Neuronal stem cell (in vitro differentiated cells): ENCODE results near the gene PMAIP1.

Source experiments
- DNase-seq: peaks from one replicate; pipeline ENCODE4 v3.0.0-alpha.2; 2013; ENCODE audit warnings: low spot score
- H2AFZ ChIP-seq: one replicate; pipeline ENCODE4 v1.6.1; 2013; ENCODE audit warnings: mild to moderate bottlenecking, low read length, inconsistent platforms
- H2AK5ac ChIP-seq: 2 replicates; pipeline ENCODE4 v1.6.1; 2013; ENCODE audit warnings: low read depth, mild to moderate bottlenecking, inconsistent platforms, low read length, moderate library complexity, mixed read lengths
- H2BK120ac ChIP-seq: 2 replicates; pipeline ENCODE4 v1.6.1; 2013; ENCODE audit warnings: low read depth, mild to moderate bottlenecking, inconsistent platforms, low read length, moderate library complexity, mixed read lengths
- H2BK12ac ChIP-seq: one replicate; pipeline ENCODE4 v1.6.1; 2013; ENCODE audit warnings: low read length, inconsistent platforms
- H2BK15ac ChIP-seq: 2 replicates; pipeline ENCODE4 v1.6.1; 2013; ENCODE audit warnings: mild to moderate bottlenecking, low read length, inconsistent platforms, mixed read lengths
- H2BK5ac ChIP-seq: one replicate; pipeline ENCODE4 v1.6.1; 2013; ENCODE audit warnings: inconsistent platforms, mild to moderate bottlenecking, low read length, moderate library complexity
- H3K14ac ChIP-seq: one replicate; pipeline ENCODE4 v1.6.1; 2013; ENCODE audit warnings: low read length, inconsistent platforms
- H3K18ac ChIP-seq: 2 replicates; pipeline ENCODE4 v1.6.1; 2013; ENCODE audit warnings: low read length, inconsistent platforms
- H3K23ac ChIP-seq: 2 replicates; pipeline ENCODE4 v1.6.1; 2013; ENCODE audit warnings: low read depth, mild to moderate bottlenecking, mixed read lengths, low read length, inconsistent platforms; ENCODE audit not compliant: poor library complexity
- H3K27ac ChIP-seq: replicated peaks from 3 replicates; pipeline ENCODE4 v1.5.1; 2013; ENCODE audit warnings: low read length, inconsistent platforms
- H3K27me3 ChIP-seq, 3 experiments: 2 replicates each; pipeline ENCODE4 v1.6.1; 2013; ENCODE audit warnings: low read length in 3 of 3, mild to moderate bottlenecking in 2 of 3, inconsistent platforms in 1 of 3, low read depth in 1 of 3, mixed read lengths in 1 of 3, moderate library complexity in 1 of 3; ENCODE audit not compliant: control insufficient read depth in 3 of 3, insufficient read depth in 3 of 3
- H3K36me3 ChIP-seq, 2 donors: replicated peaks in 1 of 2; 2 replicates each; pipeline ENCODE4 v1.6.1; 2013; ENCODE audit warnings: low read length in 2 of 2; ENCODE audit not compliant: control insufficient read depth in 2 of 2, insufficient read depth in 2 of 2
- H3K4ac ChIP-seq: 2 replicates; pipeline ENCODE4 v1.6.1; 2013; ENCODE audit warnings: inconsistent platforms, mild to moderate bottlenecking, low read length, moderate library complexity
- H3K4me1 ChIP-seq, 2 donors: 1 replicate in 1 of 2; 2 replicates in 1 of 2; pipeline ENCODE4 v1.6.1; 2013; ENCODE audit warnings: low read length in 2 of 2, low read depth in 1 of 2; ENCODE audit not compliant: control insufficient read depth in 2 of 2, insufficient read depth in 1 of 2
- H3K4me2 ChIP-seq: one replicate; pipeline ENCODE4 v1.6.1; 2013; ENCODE audit warnings: mild to moderate bottlenecking, low read length, inconsistent platforms; ENCODE audit not compliant: insufficient read depth, poor library complexity, severe bottlenecking
- H3K4me3 ChIP-seq, 2 donors: 2 replicates each; pipeline ENCODE4 v1.5.1; 2013; ENCODE audit warnings: low read length in 2 of 2, mild to moderate bottlenecking in 2 of 2, inconsistent platforms in 1 of 2, moderate library complexity in 1 of 2
- H3K79me1 ChIP-seq: one replicate; pipeline ENCODE4 v1.6.1; 2013; ENCODE audit warnings: low read depth, mild to moderate bottlenecking, inconsistent platforms, low read length, moderate library complexity
- H3K9ac ChIP-seq: one replicate; pipeline ENCODE4 v1.6.1; 2013; ENCODE audit warnings: mild to moderate bottlenecking, low read depth, low read length, inconsistent platforms; ENCODE audit not compliant: poor library complexity
- H3K9me3 ChIP-seq, 2 donors: replicated peaks in 1 of 2; 2 replicates each; pipeline versions ENCODE3 to v1.6.1; 2013; ENCODE audit warnings: low read length in 2 of 2, mild to moderate bottlenecking in 2 of 2, inconsistent platforms in 1 of 2, low read depth in 1 of 2, mixed read lengths in 1 of 2, moderate library complexity in 1 of 2; ENCODE audit not compliant: control insufficient read depth in 2 of 2, insufficient read depth in 1 of 2
- H4K8ac ChIP-seq: one replicate; pipeline ENCODE4 v1.6.1; 2013; ENCODE audit warnings: low read depth, mild to moderate bottlenecking, inconsistent platforms, low read length, moderate library complexity
- H4K91ac ChIP-seq: one replicate; pipeline ENCODE4 v1.6.1; 2013; ENCODE audit warnings: low read length, low read depth, mild to moderate bottlenecking, inconsistent platforms; ENCODE audit not compliant: poor library complexity
- WGBS, 2 donors: extraction: QIAGEN DNeasy Blood & Tissue Kit; methylation state at CpG; one replicate each; pipeline ENCODE4 v1.1.7; 2013; ENCODE audit warnings: missing lambda C conversion rate in 2 of 2, mixed read lengths in 1 of 2; ENCODE audit not compliant: insufficient read length in 2 of 2, insufficient replicate concordance in 1 of 2; ENCODE audit errors: extremely low coverage in 2 of 2; 5-methylcytosine and 5-hydroxymethylcytosine counted together

The PMAIP1 gene

GRCh38 chr18:59938676-59939075, 38.9 kb downstream of the PMAIP1 start:
- Histone ChIP-seq H3K27me3 (no peaks in the 10 kb centered on the region), H3K9me3 (no peaks in the 10 kb centered on the region), H3K4me1 (peaks cover 0 to 4% of the 10 kb centered on the region in 2 donors), H3K18ac (no peak overlapping the region), H3K4me2 (no peak overlapping the region), H3K36me3 (no peaks in the 10 kb centered on the region), H3K23ac (no peak overlapping the region), H3K4ac (no peak overlapping the region), H3K9ac (no peak overlapping the region), H3K14ac (no peak overlapping the region), H2BK120ac (no peak overlapping the region), H3K27ac (no peak overlapping the region), H2BK5ac (no peak overlapping the region), H2AFZ (no peak overlapping the region), H2AK5ac (no peak overlapping the region), H3K79me1 (no peaks in the 10 kb centered on the region), H4K8ac (no peak overlapping the region), H2BK12ac (no peak overlapping the region), H4K91ac (no peak overlapping the region), H2BK15ac (no peak overlapping the region), H3K4me3 (no peak overlapping the region)
- DNase-seq: no peak
- WGBS, 2 donors: no CpG with 5 or more reads among the region's 4 CpGs

- Histone ChIP-seq H3K4ac (no peak overlapping the region), H3K27ac (no peak overlapping the region), H2BK12ac (no peak overlapping the region), H4K91ac (no peak overlapping the region), H3K36me3 (no peaks in the 10 kb centered on the region), H3K23ac (no peak overlapping the region), H3K4me3 (no peak overlapping the region), H3K14ac (no peak overlapping the region), H3K18ac (no peak overlapping the region), H3K9me3 (no peaks in the 10 kb centered on the region), H2AFZ (no peak overlapping the region), H2BK120ac (no peak overlapping the region), H3K9ac (no peak overlapping the region), H2AK5ac (no peak overlapping the region), H3K79me1 (no peaks in the 10 kb centered on the region), H2BK5ac (no peak overlapping the region), H3K4me1 (peaks cover 0 to 4% of the 10 kb centered on the region in 2 donors), H4K8ac (no peak overlapping the region), H2BK15ac (no peak overlapping the region), H3K27me3 (no peaks in the 10 kb centered on the region), H3K4me2 (no peak overlapping the region)
- no peak for DNase-seq
These were observed 39.3 kb downstream of the PMAIP1 start for GRCh38 chr18:59939127-59939526.

DNA sequence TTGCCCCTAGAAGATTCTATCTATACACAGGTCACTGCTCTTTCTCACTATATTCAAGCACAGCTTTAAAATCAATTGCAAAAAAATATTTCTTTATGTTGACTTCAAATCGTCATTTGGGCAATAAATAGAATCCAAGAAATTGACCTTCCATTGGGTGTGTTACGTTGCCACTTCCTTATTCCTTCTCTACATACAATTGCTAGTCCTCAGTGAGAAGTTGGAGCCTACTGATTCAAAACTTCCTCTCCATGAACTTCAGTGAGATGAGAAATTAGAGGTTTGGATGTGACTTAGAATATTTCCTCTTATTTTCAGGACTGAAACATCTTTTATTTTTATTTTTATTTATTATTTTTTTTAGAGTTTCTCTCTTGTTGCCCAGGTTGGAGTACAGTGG, 40.3 kb downstream of the PMAIP1 start:
- Histone ChIP-seq H3K4me3 (no peak overlapping the region), H3K23ac (no peak overlapping the region), H3K36me3 (no peaks in the 10 kb centered on the region), H3K79me1 (no peaks in the 10 kb centered on the region), H3K9ac (no peak overlapping the region), H3K4me1 (peaks cover 0 to 4% of the 10 kb centered on the region in 2 donors), H3K18ac (no peak overlapping the region), H3K14ac (no peak overlapping the region), H2AK5ac (no peak overlapping the region), H3K4me2 (no peak overlapping the region), H3K27me3 (no peaks in the 10 kb centered on the region), H2BK12ac (no peak overlapping the region), H2BK15ac (no peak overlapping the region), H2BK120ac (no peak overlapping the region), H3K4ac (no peak overlapping the region), H2AFZ (no peak overlapping the region), H2BK5ac (no peak overlapping the region), H3K9me3 (no peaks in the 10 kb centered on the region), H4K8ac (no peak overlapping the region), H3K27ac (no peak overlapping the region), H4K91ac (no peak overlapping the region)
- WGBS, 2 donors: no CpG with 5 or more reads among the region's 2 CpGs
- no peak for DNase-seq

GRCh38 chr18:59941331-59941730, 41.5 kb downstream of the PMAIP1 start:
- no CpG with 5 or more reads among the region's 4 CpGs for WGBS, 2 donors
- Histone ChIP-seq H3K4me2 (no peak overlapping the region), H2BK5ac (no peak overlapping the region)

More at GRCh38 chr18:59941331-59941730, 41.5 kb downstream of the PMAIP1 start:
- Histone ChIP-seq H3K79me1 (no peaks in the 10 kb centered on the region), H2AK5ac (no peak overlapping the region), H3K9ac (no peak overlapping the region), H3K27me3 (no peaks in the 10 kb centered on the region), H2BK15ac (no peak overlapping the region), H3K4ac (no peak overlapping the region), H2AFZ (no peak overlapping the region), H3K23ac (no peak overlapping the region), H3K14ac (no peak overlapping the region), H3K18ac (no peak overlapping the region), H3K9me3 (no peaks in the 10 kb centered on the region), H3K4me1 (peaks cover 0 to 4% of the 10 kb centered on the region in 2 donors), H4K91ac (no peak overlapping the region), H3K4me3 (no peak overlapping the region), H3K27ac (no peak overlapping the region), H2BK120ac (no peak overlapping the region), H3K36me3 (no peaks in the 10 kb centered on the region), H2BK12ac (no peak overlapping the region), H4K8ac (no peak overlapping the region)
- DNase-seq: no peak
